SKM-1 (cell line): ENCODE data around the gene TTC9B.
"Not testable (repeated sequence)": the region's sequence is repeated elsewhere in the genome, so short reads cannot be mapped to it uniquely, and the experiment has no call there.

Experiments
- DNase-seq: peaks from one replicate; lab custom pipeline; 2025; ENCODE audit not compliant: unreplicated experiment; lab: John Stamatoyannopoulos, UW

The TTC9B gene

GRCh38 chr19:40175820-40176219, 42.4 kb downstream of the TTC9B start:
- no peak for DNase-seq

GRCh38 chr19:40174092-40174491, 44.1 kb downstream of the TTC9B start:
- no peak for DNase-seq

GRCh38 chr19:40171293-40171692, 46.9 kb downstream of the TTC9B start:
- not testable (repeated sequence) for DNase-seq

GRCh38 chr19:40170303-40170989, 47.7 kb downstream of the TTC9B start:
- DNase-seq = not testable (repeated sequence)

- not testable (repeated sequence) for DNase-seq
Observed at GRCh38 chr19:40169482-40170302, 48.5 kb downstream of the TTC9B start.
